KMS-11 (cell line): ENCODE data around the gene VTI1B.

ENCODE experiments used
- H2AFZ ChIP-seq: fragments of 200-600 bp; sonication (generic); 2 replicates; pipeline ENCODE4 v1.6.1; 2016; ENCODE audit warnings: antibody characterized with exemption, mixed run types, low read depth
- H3K27ac ChIP-seq: fragments of 200-600 bp; sonication (generic); 2 replicates; pipeline ENCODE4 v1.6.1; 2016; ENCODE audit warnings: mild to moderate bottlenecking, mixed run types
- H3K27me3 ChIP-seq: fragments of 200-600 bp; sonication (generic); 2 replicates; pipeline ENCODE4 v1.6.1; 2017; ENCODE audit warnings: mild to moderate bottlenecking, low read depth, mixed run types, moderate library complexity; ENCODE audit not compliant: insufficient read depth
- H3K36me3 ChIP-seq: fragments of 200-600 bp; sonication (generic); 2 replicates; pipeline ENCODE4 v1.6.1; 2017; ENCODE audit warnings: mild to moderate bottlenecking, mixed run types; ENCODE audit not compliant: insufficient read depth
- H3K4me1 ChIP-seq: fragments of 200-600 bp; sonication (generic); 2 replicates; pipeline ENCODE4 v1.6.1; 2016; ENCODE audit warnings: mild to moderate bottlenecking, low read depth, mixed run types; ENCODE audit not compliant: poor library complexity, severe bottlenecking
- H3K4me2 ChIP-seq: fragments of 200-600 bp; sonication (generic); 2 replicates; pipeline ENCODE4 v1.7.0; 2016; ENCODE audit warnings: mild to moderate bottlenecking, mixed run types
- H3K4me3 ChIP-seq: fragments of 200-600 bp; sonication (generic); IDR thresholded peaks from 2 replicates; pipeline ENCODE4 v1.6.1; 2017; ENCODE audit warnings: low read depth, low read length, mixed read lengths; ENCODE audit not compliant: insufficient read depth
- H3K79me2 ChIP-seq: fragments of 200-600 bp; sonication (generic); 2 replicates; pipeline ENCODE4 v1.6.1; 2016; ENCODE audit warnings: low read depth, mixed run types; ENCODE audit not compliant: insufficient read depth
- H3K9ac ChIP-seq: fragments of 200-600 bp; sonication (generic); 2 replicates; pipeline ENCODE4 v1.6.1; 2016; ENCODE audit warnings: mild to moderate bottlenecking, mixed run types
- H4K20me1 ChIP-seq: fragments of 200-600 bp; sonication (generic); 2 replicates; pipeline ENCODE4 v1.6.1; 2016; ENCODE audit warnings: mild to moderate bottlenecking, mixed run types; ENCODE audit not compliant: insufficient read depth
- TF ChIP-seq, protein P1 (sequence below): fragments of 200-600 bp; sonication (generic); conservative IDR thresholded peaks from 2 replicates; pipeline ENCODE4 v1.6.1; 2017; ENCODE audit warnings: low read depth, mild to moderate bottlenecking, antibody characterized with exemption, low read length, moderate library complexity, mixed read lengths

VTI1B gene

DNA sequence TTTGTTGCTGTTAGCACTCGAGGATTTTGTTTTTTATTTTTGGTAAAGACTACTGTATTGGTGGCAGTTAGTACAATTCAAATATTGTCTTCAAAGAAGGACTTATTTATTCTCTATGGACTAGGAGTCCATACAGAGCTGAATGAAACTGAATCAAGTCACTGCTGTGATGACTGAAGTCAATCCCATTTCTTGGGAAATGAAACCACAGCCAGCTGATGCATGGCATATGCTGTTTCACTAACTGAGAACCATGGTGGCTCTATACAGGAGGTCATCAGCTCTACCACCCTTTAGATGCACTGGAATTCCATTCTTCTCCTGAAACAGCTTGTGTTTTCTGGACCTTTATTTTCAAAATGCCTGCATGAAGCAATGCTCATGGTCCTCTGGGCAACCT lies 22.2 kb downstream of the VTI1B start:
- Histone ChIP-seq H3K27me3 (no peaks in the 10 kb centered on the region), H4K20me1 (no peaks in the 10 kb centered on the region), H3K4me3 (no peak overlapping the region), H3K79me2 (no peaks in the 10 kb centered on the region), H3K36me3 (no peaks in the 10 kb centered on the region), H3K4me2 (no peak overlapping the region), H2AFZ (no peak overlapping the region), H3K9ac (no peak overlapping the region), H3K4me1 (no peaks in the 10 kb centered on the region), H3K27ac (no peak overlapping the region)
- TF ChIP-seq, protein P1, sequence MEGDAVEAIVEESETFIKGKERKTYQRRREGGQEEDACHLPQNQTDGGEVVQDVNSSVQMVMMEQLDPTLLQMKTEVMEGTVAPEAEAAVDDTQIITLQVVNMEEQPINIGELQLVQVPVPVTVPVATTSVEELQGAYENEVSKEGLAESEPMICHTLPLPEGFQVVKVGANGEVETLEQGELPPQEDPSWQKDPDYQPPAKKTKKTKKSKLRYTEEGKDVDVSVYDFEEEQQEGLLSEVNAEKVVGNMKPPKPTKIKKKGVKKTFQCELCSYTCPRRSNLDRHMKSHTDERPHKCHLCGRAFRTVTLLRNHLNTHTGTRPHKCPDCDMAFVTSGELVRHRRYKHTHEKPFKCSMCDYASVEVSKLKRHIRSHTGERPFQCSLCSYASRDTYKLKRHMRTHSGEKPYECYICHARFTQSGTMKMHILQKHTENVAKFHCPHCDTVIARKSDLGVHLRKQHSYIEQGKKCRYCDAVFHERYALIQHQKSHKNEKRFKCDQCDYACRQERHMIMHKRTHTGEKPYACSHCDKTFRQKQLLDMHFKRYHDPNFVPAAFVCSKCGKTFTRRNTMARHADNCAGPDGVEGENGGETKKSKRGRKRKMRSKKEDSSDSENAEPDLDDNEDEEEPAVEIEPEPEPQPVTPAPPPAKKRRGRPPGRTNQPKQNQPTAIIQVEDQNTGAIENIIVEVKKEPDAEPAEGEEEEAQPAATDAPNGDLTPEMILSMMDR, result no peak

DNA sequence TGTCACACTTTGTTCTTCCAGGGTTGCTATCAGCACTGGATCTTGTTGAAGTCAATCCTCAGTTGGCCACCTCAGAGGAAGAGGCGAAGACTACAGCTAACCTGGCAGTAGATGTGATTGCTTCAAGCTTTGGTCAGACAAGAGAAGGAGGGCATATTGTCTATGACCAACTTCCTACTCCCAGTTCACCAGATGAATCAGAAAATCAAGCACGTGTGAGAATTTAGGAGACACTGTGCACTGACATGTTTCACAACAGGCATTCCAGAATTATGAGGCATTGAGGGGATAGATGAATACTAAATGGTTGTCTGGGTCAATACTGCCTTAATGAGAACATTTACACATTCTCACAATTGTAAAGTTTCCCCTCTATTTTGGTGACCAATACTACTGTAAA lies 23.7 kb downstream of the VTI1B start:
- H3K4me2 ChIP-seq, result no peak overlapping the region
- no peaks in the 10 kb centered on the region for H4K20me1 ChIP-seq
- no peak overlapping the region for H2AFZ ChIP-seq
- no peaks in the 10 kb centered on the region for H3K27me3 ChIP-seq
- no peaks in the 10 kb centered on the region for H3K79me2 ChIP-seq
- H3K4me3 ChIP-seq, result no peak overlapping the region
- H3K36me3 ChIP-seq, result no peaks in the 10 kb centered on the region
- H3K27ac ChIP-seq, result no peak overlapping the region
- H3K4me1 ChIP-seq, result no peaks in the 10 kb centered on the region
- H3K9ac ChIP-seq, result no peak overlapping the region
- TF ChIP-seq, protein P1, result no peak

DNA sequence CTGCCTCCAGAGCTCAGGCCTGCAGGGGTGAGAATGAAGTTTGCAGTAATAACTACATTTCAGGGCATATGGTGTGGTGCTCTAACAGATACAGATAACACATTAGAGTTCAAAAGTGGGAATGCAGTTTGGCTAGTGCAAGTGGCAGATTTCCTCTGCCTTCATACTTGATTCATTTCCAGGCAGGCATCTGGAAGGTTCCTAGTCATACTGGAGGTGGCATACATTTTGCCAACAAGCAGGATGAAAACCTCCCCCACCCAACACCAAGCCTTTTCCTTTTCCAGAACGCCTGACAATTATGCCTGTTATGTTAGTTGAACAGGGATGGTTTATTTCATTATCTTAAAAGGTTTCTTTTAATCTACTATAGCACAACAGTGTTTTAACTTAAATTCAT lies 24.3 kb downstream of the VTI1B start:
- TF ChIP-seq, protein P1, result no peak
- no peaks in the 10 kb centered on the region for H3K79me2 ChIP-seq
- H3K4me2 ChIP-seq, result no peak overlapping the region
- no peaks in the 10 kb centered on the region for H3K27me3 ChIP-seq
- no peak overlapping the region for H2AFZ ChIP-seq
- no peaks in the 10 kb centered on the region for H4K20me1 ChIP-seq
- H3K9ac ChIP-seq, result no peak overlapping the region
- H3K36me3 ChIP-seq, result no peaks in the 10 kb centered on the region
- peaks cover 2% of the 10 kb centered on the region for H3K4me1 ChIP-seq
- no peak overlapping the region for H3K27ac ChIP-seq
- no peak overlapping the region for H3K4me3 ChIP-seq

DNA sequence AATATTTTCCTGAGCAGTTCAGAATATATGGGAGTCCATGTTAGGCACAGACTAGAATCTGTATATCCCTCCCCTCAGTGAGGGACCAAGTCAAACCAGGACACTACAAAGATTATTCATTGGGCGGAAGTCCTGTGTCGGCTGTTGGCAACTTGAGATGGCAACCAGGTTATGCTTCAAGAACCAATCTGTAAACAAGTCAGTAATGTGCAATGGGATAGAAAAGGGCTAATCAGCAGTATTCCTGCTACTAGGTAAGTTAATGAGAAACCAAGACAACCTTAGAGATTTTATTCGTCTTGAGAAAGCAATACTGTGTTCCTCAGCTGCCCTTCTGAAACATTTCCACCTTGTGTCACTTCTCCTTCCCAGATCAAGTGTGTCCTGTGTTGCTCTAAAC lies 28.3 kb downstream of the VTI1B start:
- peaks cover 42% of the 10 kb centered on the region for H3K4me1 ChIP-seq
- no peak overlapping the region for H3K27ac ChIP-seq
- no peaks in the 10 kb centered on the region for H3K27me3 ChIP-seq
- H2AFZ ChIP-seq, result no peak overlapping the region
- H3K9ac ChIP-seq, result no peak overlapping the region
- H3K79me2 ChIP-seq, result no peaks in the 10 kb centered on the region
- no peaks in the 10 kb centered on the region for H3K36me3 ChIP-seq
- no peak overlapping the region for H3K4me2 ChIP-seq
- H3K4me3 ChIP-seq, result no peak overlapping the region
- no peaks in the 10 kb centered on the region for H4K20me1 ChIP-seq
- TF ChIP-seq, protein P1, result no peak
